GM20431 (cell line): ENCODE data around the gene PACSIN1.

ENCODE experiments used
- in situ Hi-C: fragments of 300-500 bp; cut with MseI, MboI; formaldehyde crosslinking; loops from one replicate; pipeline ENCODE4 v1.15.0; 2020; ENCODE audit warnings: low sequenced_read_pairs; ENCODE audit not compliant: unreplicated experiment

The PACSIN1 gene

GRCh38 chr6:34538581-34538980 is 72.7 kb downstream of the PACSIN1 start:
- in situ Hi-C loops = no loop called here

GRCh38 chr6:34539181-34539580 is 73.3 kb downstream of the PACSIN1 start:
- in situ Hi-C loops = no loop called here

GRCh38 chr6:34540222-34540621 is 74.3 kb downstream of the PACSIN1 start:
- in situ Hi-C loops = no loop called here

- in situ Hi-C loops = no loop called here
Observed at GRCh38 chr6:34540841-34541240, 75.0 kb downstream of the PACSIN1 start.

GRCh38 chr6:34543421-34543820 is 77.5 kb downstream of the PACSIN1 start:
- in situ Hi-C loops = no loop called here

- in situ Hi-C loops = no loop called here
Observed at GRCh38 chr6:34544052-34544604, 78.3 kb downstream of the PACSIN1 start.

GRCh38 chr6:34544776-34545471 is 79.0 kb downstream of the PACSIN1 start:
- in situ Hi-C loops = no loop called here

GRCh38 chr6:34546551-34547321 is 80.9 kb downstream of the PACSIN1 start:
- in situ Hi-C loops = no loop called here

- in situ Hi-C loops = no loop called here
Observed at GRCh38 chr6:34547701-34548644, 82.1 kb downstream of the PACSIN1 start.

- in situ Hi-C loops = no loop called here
Observed at GRCh38 chr6:34549026-34549803, 83.3 kb downstream of the PACSIN1 start.

GRCh38 chr6:34549804-34550202 is 83.9 kb downstream of the PACSIN1 start:
- in situ Hi-C loops = no loop called here

GRCh38 chr6:34551720-34552119 is 85.8 kb downstream of the PACSIN1 start:
- in situ Hi-C loops = no loop called here

GRCh38 chr6:34552620-34553019 is 86.7 kb downstream of the PACSIN1 start:
- in situ Hi-C loops = no loop called here

GRCh38 chr6:34553146-34553545 is 87.3 kb downstream of the PACSIN1 start:
- in situ Hi-C loops = no loop called here

GRCh38 chr6:34553750-34554149 is 87.9 kb downstream of the PACSIN1 start:
- in situ Hi-C loops = no loop called here

- in situ Hi-C loops = no loop called here
Observed at GRCh38 chr6:34554291-34555006, 88.6 kb downstream of the PACSIN1 start.

GRCh38 chr6:34555007-34555322 is 89.1 kb downstream of the PACSIN1 start:
- in situ Hi-C loops = no loop called here

- in situ Hi-C loops = no loop called here
Observed at GRCh38 chr6:34555328-34555727, 89.5 kb downstream of the PACSIN1 start.

GRCh38 chr6:34556031-34556471 is 90.2 kb downstream of the PACSIN1 start, which contains the start of gene SPDEF:
Gene SPDEF (minus strand): TSS chr6:34556329. CDS start chr6:34544455, 11,874 bp downstream.
- in situ Hi-C loops = no loop called here
